ENCODE measurements around the gene LRRC8E. TPM values are rescaled to one million over a fixed set of nuclear protein-coding genes. Genes with fewer than 3 reads are reported as not detected.

LRRC8E gene
- total RNA-seq, 1 donor from 2014 or later = not detected

DNA sequence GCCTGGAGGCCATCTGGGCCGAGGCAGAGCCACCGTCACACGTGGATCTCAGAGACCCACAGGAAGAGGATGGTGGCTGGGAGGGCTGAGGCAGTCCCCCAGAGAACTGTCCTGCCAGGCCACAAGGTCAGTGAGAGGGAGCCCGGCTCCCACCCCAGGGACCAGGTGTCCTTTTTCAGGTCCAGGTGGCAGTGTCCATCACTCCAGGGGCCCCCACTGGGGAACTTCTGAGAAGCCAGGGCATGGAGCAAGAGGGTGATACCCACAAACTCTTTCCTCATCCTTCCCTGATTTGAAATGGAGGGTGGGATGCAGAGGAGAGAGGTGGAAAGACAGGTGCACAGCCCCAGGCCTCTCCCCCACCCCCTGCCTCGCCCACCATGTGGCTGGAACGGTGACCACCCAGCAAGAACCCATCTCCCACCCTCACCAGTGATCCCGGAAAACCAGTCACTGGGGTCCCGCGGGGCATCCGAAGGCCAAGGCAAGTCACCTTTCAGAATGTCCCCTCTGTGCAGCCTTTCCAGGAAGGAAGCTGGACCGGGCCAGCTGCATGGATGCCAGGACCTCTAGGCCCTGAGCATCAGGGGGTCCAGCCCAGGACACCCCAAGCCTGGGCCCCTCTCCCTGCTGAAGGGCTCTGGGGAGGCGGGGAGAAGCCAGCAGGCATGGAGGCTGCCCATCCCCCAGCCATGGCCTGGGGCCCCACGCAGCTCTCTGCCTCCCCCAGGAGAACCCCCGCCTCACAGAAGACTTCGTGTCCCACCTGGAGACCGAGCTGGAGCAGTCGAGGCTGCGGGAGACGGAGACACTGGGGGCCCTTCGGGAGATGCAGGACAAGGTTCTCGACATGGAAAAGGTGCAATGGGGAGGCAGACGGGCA is 28.2 kb upstream of the LRRC8E start:
- no peak overlapping the region for H3K27ac Mint-ChIP-seq

DNA sequence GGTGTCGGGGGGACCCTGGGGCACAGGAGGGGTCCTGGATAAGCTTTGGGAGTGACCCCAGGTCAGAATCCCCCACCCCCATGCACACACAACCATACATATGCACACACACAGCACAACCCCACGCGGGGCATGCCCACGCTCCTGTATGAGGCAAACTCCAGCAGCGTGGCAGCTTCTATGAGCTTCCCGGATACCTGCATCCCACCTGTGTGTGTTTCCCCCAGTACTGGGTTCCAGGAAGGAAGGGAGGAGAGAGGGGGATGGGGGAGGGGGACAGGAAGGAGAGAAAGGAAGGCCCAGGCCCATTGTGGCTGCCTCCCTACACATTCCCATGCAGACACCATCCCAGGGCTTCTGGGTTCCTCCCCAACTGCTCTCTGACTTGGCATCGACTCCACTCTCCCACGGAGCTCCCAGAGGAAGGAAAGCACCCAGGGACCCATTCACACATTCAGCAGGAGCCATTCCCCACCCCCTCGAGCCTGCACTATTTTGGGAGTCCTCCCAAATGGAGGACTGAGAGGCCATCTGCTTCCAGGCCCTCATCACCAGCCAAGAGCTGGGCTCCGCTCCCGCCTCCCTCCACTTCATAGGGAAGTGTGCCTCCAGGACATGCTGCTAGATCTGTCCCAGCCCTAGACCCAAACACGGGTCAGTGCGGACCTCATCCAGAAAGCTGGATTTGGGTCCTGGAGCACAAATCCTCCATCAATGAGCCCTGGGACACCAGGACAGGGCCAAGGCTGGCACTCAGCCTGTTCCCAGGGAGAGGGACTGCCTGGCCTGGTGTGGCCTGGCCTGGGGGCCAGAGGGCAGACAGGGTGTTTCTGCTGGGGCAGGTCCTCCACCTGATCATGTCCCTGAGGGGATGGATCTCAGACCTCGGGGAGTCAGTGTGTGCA is 27.3 kb upstream of the LRRC8E start:
- Mint-ChIP-seq H3K4me3 (peak overlapping the region; percentile 32), H3K4me1 (peaks cover 21% of the 10 kb centered on the region), H3K9me3 (no peaks in the 10 kb centered on the region), H3K36me3 (ENCODE audit: low read depth) (no peaks in the 10 kb centered on the region), H3K27me3 (peaks cover 23% of the 10 kb centered on the region), H3K27ac (no peak overlapping the region)
- TF ChIP-seq, protein P1, sequence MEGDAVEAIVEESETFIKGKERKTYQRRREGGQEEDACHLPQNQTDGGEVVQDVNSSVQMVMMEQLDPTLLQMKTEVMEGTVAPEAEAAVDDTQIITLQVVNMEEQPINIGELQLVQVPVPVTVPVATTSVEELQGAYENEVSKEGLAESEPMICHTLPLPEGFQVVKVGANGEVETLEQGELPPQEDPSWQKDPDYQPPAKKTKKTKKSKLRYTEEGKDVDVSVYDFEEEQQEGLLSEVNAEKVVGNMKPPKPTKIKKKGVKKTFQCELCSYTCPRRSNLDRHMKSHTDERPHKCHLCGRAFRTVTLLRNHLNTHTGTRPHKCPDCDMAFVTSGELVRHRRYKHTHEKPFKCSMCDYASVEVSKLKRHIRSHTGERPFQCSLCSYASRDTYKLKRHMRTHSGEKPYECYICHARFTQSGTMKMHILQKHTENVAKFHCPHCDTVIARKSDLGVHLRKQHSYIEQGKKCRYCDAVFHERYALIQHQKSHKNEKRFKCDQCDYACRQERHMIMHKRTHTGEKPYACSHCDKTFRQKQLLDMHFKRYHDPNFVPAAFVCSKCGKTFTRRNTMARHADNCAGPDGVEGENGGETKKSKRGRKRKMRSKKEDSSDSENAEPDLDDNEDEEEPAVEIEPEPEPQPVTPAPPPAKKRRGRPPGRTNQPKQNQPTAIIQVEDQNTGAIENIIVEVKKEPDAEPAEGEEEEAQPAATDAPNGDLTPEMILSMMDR (IDR thresholded peaks at IDR 0.05) = no peak
- DNase-seq (no peak), ATAC-seq (ENCODE audit: low read depth) (no peak)
- intact Hi-C loops (cut with micrococcal nuclease) = no loop called here
- ChIA-PET CTCF (interaction anchor here (0.6 to 1.3 kb wide), 3 partner anchors 9 to 293 kb away, joined by 3 to 6 read pairs (median 3); partner anchors contain the start of gene TIMM44), POLR2A (interaction anchor here (1.5 kb wide), 1 partner anchor 59 kb away, joined by 14 read pairs; the partner anchor contains the start of gene SNAPC2)

More for the DNA sequence above, 28.2 kb upstream of the LRRC8E start:
- intact Hi-C loops (cut with micrococcal nuclease) = no loop called here
- ATAC-seq (ENCODE audit: low read depth) (no peak), DNase-seq (no peak)
- Mint-ChIP-seq H3K4me1 (peaks cover 16% of the 10 kb centered on the region), H3K4me3 (no peak overlapping the region), H3K9me3 (no peaks in the 10 kb centered on the region), H3K27me3 (peaks cover 16% of the 10 kb centered on the region), H3K36me3 (ENCODE audit: low read depth) (no peaks in the 10 kb centered on the region)
- TF ChIP-seq, protein P1 (IDR thresholded peaks at IDR 0.05) = no peak
- CTCF ChIA-PET = no interaction called here
- POLR2A ChIA-PET = interaction anchor here (1.5 kb wide), 1 partner anchor 60 kb away, joined by 14 read pairs; the partner anchor contains the start of gene SNAPC2

DNA sequence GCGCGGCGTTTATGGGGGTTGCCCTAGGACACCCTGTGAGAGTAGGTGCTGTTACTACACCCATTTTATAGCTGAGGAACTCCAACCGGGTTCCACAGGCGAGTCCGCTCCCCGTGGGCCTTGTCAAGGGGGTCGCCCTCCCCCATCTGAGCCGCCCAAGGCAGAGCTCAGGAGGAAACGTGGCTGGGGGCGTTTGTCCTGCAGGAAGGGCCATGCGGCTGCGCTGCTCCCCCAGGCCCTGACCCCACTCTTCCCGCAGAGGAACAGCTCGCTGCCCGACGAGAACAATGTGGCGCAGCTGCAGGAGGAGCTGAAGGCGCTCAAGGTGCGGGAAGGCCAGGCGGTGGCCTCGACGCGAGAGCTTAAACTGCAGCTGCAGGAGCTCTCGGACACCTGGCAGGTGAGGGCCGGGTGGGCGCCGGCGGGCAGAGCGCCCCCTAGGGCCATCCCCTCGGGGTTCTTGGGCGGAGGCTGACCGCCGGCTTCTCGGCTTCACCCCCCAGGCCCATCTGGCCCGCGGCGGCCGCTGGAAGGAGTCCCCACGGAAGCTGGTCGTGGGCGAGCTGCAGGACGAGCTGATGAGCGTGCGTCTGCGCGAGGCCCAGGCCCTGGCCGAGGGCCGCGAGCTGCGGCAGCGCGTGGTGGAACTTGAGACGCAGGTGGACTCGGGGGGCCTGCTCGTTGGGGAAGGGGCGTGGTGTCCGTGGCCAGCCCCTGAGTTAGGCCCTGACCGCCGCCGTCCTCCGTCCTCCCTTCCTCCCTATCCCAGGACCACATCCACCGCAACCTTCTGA is 26.5 kb upstream of the LRRC8E start:
- POLR2A ChIA-PET = interaction anchor here (0.5 kb wide), 1 partner anchor 28 kb away, joined by 3 read pairs; no protein-coding TSS in a partner anchor
- TF ChIP-seq, protein P1 (IDR thresholded peaks at IDR 0.05) = no peak
- Mint-ChIP-seq H3K9me3 (no peaks in the 10 kb centered on the region), H3K36me3 (ENCODE audit: low read depth) (no peaks in the 10 kb centered on the region), H3K4me3 (peak overlapping the region; percentile 64), H3K4me1 (peaks cover 21% of the 10 kb centered on the region), H3K27me3 (peaks cover 23% of the 10 kb centered on the region), H3K27ac (no peak overlapping the region)
- DNase-seq (no peak), ATAC-seq (ENCODE audit: low read depth) (no peak)
- CTCF ChIA-PET = interaction anchor here (0.6 to 1.3 kb wide), 3 partner anchors 9 to 294 kb away, joined by 3 to 6 read pairs (median 3); partner anchors contain the start of gene TIMM44
- intact Hi-C loops (cut with micrococcal nuclease) = no loop called here

DNA sequence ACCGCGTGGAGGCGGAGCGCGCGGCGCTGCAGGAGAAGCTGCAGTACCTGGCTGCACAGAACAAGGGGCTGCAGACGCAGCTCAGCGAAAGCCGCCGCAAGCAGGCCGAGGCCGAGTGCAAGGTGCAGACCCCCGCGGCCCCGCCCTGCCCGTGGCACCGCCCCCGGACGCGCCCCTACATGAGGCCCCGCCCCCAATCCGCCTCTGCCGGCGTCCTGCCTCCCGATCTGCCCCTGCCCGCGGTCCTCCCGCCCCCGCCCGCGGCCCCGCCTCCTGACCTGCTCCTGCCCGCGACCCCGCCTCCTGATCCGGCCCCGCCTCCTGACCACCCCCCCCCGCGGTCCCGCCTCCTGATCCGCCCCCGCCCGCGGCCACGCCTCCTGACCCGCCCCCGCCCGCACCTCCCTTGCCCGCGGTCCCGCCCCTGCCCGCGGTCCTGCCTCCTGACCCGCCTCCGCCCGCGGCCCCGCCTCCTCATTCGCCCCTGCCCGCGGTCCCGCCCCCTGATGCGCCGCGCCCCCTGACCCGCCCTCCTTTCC is 25.8 kb upstream of the LRRC8E start:
- Mint-ChIP-seq H3K9me3 (no peaks in the 10 kb centered on the region), H3K27me3 (peaks cover 23% of the 10 kb centered on the region), H3K36me3 (ENCODE audit: low read depth) (no peaks in the 10 kb centered on the region), H3K4me1 (peaks cover 21% of the 10 kb centered on the region), H3K4me3 (peak overlapping the region; percentile 64), H3K27ac (no peak overlapping the region)
- DNase-seq (no peak), ATAC-seq (ENCODE audit: low read depth) (peak; percentile 68)
- CTCF ChIA-PET = interaction anchor here (1.3 kb wide), 1 partner anchor 10 kb away, joined by 3 read pairs; no protein-coding TSS in a partner anchor
- intact Hi-C loops (cut with micrococcal nuclease) = no loop called here
- POLR2A ChIA-PET = interaction anchor here (1.4 kb wide), 1 partner anchor 35 kb away, joined by 4 read pairs; no protein-coding TSS in a partner anchor
- TF ChIP-seq, protein P1 (IDR thresholded peaks at IDR 0.05) = no peak

Measured in activated B cell treated with CpG ODN at 0.5 μM for 24 hours (primary cell).